Fibroblast of lung (primary cell): Measurements from ENCODE around the gene ATP11A.

Experiments
- EZH2 ChIP-seq: IDR thresholded peaks from 2 replicates; pipeline ENCODE4 v1.5.1; 2012; ENCODE audit warnings: low read length, control low read depth, mild to moderate bottlenecking; ENCODE audit errors: missing control alignments
- TF ChIP-seq, protein P1 (sequence below), 2 donors: IDR thresholded peaks in 1 of 2; conservative IDR thresholded peaks in 1 of 2; 1 replicate in 1 of 2; 2 replicates in 1 of 2; pipeline ENCODE4 v1.5.1; 2011 to 2012; ENCODE audit warnings: low read length in 2 of 2, control low read depth in 1 of 2, inconsistent platforms in 1 of 2, low read depth in 1 of 2, mild to moderate bottlenecking in 1 of 2

DNA sequence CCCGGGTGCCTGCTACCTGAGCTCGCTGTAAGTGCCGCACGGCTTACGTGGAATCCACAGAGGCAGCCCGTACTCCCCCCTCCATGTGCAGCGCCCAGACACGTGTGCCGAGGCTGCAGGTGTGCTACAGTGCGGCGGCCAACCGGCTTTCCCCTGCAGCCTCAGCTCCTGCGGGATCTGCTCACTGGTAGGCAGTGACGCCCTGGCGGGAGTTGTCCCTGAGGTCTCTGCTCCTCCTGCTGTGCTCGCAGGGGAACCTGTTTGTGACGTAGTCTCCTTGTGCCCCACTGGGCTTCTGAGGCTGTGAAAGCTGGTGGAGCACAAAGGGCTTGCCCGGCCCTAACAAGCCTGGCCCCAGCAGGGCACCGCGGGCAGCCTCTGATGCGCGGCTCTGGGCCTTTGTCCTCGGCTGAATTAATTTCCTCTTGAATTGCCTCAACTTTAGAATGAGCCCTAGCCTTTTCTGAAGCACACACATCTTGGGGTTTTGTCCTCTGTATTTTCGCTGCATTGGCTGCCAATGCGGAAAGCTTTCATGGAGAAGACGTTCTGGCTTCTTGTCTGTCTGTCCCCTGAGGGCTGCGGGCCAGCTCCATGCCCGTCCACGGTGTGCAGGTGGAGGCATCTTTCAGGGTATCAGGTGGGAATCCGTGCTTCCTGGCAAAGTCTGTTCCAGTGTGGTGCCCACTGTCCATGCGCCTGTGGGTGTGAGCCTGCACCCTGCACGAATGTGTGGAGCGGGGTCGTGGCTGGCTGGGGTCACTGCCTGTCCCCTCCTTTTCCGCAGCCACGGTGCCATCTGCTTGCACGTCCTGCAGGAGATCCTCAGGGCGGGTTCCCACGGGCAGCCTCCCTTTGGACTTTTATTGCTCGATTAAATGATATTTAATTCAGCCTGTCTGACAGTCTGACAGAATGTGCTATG lies 201.9 kb downstream of the ATP11A start:
- TF ChIP-seq, protein P1, sequence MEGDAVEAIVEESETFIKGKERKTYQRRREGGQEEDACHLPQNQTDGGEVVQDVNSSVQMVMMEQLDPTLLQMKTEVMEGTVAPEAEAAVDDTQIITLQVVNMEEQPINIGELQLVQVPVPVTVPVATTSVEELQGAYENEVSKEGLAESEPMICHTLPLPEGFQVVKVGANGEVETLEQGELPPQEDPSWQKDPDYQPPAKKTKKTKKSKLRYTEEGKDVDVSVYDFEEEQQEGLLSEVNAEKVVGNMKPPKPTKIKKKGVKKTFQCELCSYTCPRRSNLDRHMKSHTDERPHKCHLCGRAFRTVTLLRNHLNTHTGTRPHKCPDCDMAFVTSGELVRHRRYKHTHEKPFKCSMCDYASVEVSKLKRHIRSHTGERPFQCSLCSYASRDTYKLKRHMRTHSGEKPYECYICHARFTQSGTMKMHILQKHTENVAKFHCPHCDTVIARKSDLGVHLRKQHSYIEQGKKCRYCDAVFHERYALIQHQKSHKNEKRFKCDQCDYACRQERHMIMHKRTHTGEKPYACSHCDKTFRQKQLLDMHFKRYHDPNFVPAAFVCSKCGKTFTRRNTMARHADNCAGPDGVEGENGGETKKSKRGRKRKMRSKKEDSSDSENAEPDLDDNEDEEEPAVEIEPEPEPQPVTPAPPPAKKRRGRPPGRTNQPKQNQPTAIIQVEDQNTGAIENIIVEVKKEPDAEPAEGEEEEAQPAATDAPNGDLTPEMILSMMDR (conservative IDR thresholded peaks at IDR 0.05 in 1 of 2, IDR thresholded peaks at IDR 0.05 in 1 of 2; ENCODE audit: low read depth in 1 of 2, low read length in 2 of 2), result no peak
- TF ChIP-seq EZH2, result no peak
